Cardiac muscle cell (in vitro differentiated cells and primary cell): ENCODE results near the gene TBX4. TPM values are rescaled to one million over a fixed set of nuclear protein-coding genes. Genes with fewer than 3 reads are reported as not detected.
"Not testable (repeated sequence)": the region's sequence is repeated elsewhere in the genome, so short reads cannot be mapped to it uniquely, and the experiment has no call there.

Experiments used
- DNase-seq, 2 donors: peaks; one replicate each; pipeline versions ENCODE4 v3.0.0 to v3.0.0-alpha.2; 2010 to 2017; ENCODE audit warnings: low read depth in 1 of 2, low spot score in 1 of 2
- H3K27ac ChIP-seq: fragments of 200-600 bp; sonication (generic); 2 replicates; pipeline ENCODE4 v1.5.1; 2016
- H3K27me3 ChIP-seq: fragments of 200-600 bp; sonication (generic); 2 replicates; pipeline ENCODE4 v1.6.0; 2016; ENCODE audit warnings: control low read depth
- H3K36me3 ChIP-seq: fragments of 200-600 bp; sonication (generic); 2 replicates; pipeline ENCODE4 v1.5.1; 2016; ENCODE audit warnings: control low read depth
- H3K4me1 ChIP-seq: fragments of 200-600 bp; sonication (generic); 2 replicates; pipeline ENCODE4 v1.8.1; 2017; ENCODE audit warnings: low read depth, mild to moderate bottlenecking, mixed run types
- H3K4me3 ChIP-seq: fragments of 200-600 bp; sonication (generic); 2 replicates; pipeline ENCODE4 v1.5.1; 2016; ENCODE audit warnings: mild to moderate bottlenecking
- H3K9me3 ChIP-seq: fragments of 200-600 bp; sonication (generic); 2 replicates; pipeline ENCODE4 v1.5.1; 2017; ENCODE audit warnings: low read depth, mild to moderate bottlenecking, control low read depth
- CTCF ChIP-seq: IDR thresholded peaks from 2 replicates; pipeline ENCODE4 v1.5.1; 2012; ENCODE audit warnings: low read depth, mild to moderate bottlenecking, low read length
- polyA plus RNA-seq: library from polyadenylated mRNA; unstranded; fragments of >200 nt; fragmentation: Nextera tagmentation; extraction: Ambion mirVana; gene quantifications from 2 replicates; pipeline ENCODE4 v1.2.1, GENCODE V29; 2016
- total RNA-seq: library from RNA; depleted of rRNA; stranded (reverse); fragments of >200 nt; gene quantifications from 2 replicates; pipeline ENCODE4 v1.2.3, GENCODE V29; 2016

Gene TBX4
- total and polyA plus RNA-seq, 2 experiments from 2014 or later: 0.54 to 1.6 TPM

- Histone ChIP-seq H3K4me3 (no peak overlapping the region), H3K27ac (no peak overlapping the region), H3K4me1 (peaks cover 11% of the 10 kb centered on the region), H3K36me3 (no peaks in the 10 kb centered on the region), H3K9me3 (no peaks in the 10 kb centered on the region), H3K27me3 (no peaks in the 10 kb centered on the region)
- DNase-seq: peak in 1 of 2 donors; percentile 76
- TF ChIP-seq CTCF: no peak
These were observed 52.5 kb downstream of the TBX4 start for GRCh38 chr17:61504697-61505096.

GRCh38 chr17:61505846-61506627, 53.8 kb downstream of the TBX4 start:
- Histone ChIP-seq H3K9me3 (no peaks in the 10 kb centered on the region), H3K27me3 (no peaks in the 10 kb centered on the region), H3K4me3 (no peak overlapping the region), H3K36me3 (no peaks in the 10 kb centered on the region), H3K27ac (no peak overlapping the region), H3K4me1 (peaks cover 11% of the 10 kb centered on the region)
- no peak for DNase-seq
- no peak for TF ChIP-seq CTCF

GRCh38 chr17:61507383-61508066, 55.3 kb downstream of the TBX4 start:
- TF ChIP-seq CTCF: no peak
- Histone ChIP-seq H3K9me3 (no peaks in the 10 kb centered on the region), H3K4me1 (peaks cover 11% of the 10 kb centered on the region), H3K36me3 (no peaks in the 10 kb centered on the region), H3K4me3 (no peak overlapping the region), H3K27ac (no peak overlapping the region), H3K27me3 (no peaks in the 10 kb centered on the region)
- DNase-seq: no peak

GRCh38 chr17:61508912-61509311, 56.7 kb downstream of the TBX4 start:
- Histone ChIP-seq H3K9me3 (no peaks in the 10 kb centered on the region), H3K36me3 (no peaks in the 10 kb centered on the region), H3K4me1 (peaks cover 11% of the 10 kb centered on the region), H3K27me3 (no peaks in the 10 kb centered on the region), H3K4me3 (no peak overlapping the region), H3K27ac (no peak overlapping the region)
- TF ChIP-seq CTCF: no peak
- DNase-seq: no peak

GRCh38 chr17:61509454-61509853, 57.2 kb downstream of the TBX4 start:
- peaks cover 11% of the 10 kb centered on the region for H3K4me1 ChIP-seq
- H3K9me3 ChIP-seq, DNase-seq, H3K36me3 ChIP-seq, H3K27ac ChIP-seq, H3K27me3 ChIP-seq, H3K4me3 ChIP-seq: not testable (repeated sequence)

GRCh38 chr17:61510237-61510636, 58.0 kb downstream of the TBX4 start:
- Histone ChIP-seq H3K27ac (no peak overlapping the region), H3K9me3 (no peaks in the 10 kb centered on the region), H3K27me3 (no peaks in the 10 kb centered on the region), H3K4me3 (no peak overlapping the region), H3K36me3 (no peaks in the 10 kb centered on the region), H3K4me1 (peaks cover 11% of the 10 kb centered on the region)
- no peak for DNase-seq
- no peak for TF ChIP-seq CTCF
